ENCODE results near the gene MOV10L1.

- TF ChIP-seq CTCF (IDR thresholded peaks at IDR 0.05 in 4 of 5, conservative IDR thresholded peaks at IDR 0.05 in 1 of 5): no peak
- TF ChIP-seq POLR2A (IDR thresholded peaks at IDR 0.05): no peak
Measured at GRCh38 chr22:50161508-50162390, 71.9 kb downstream of the MOV10L1 start.

All from gastrocnemius medialis (tissue), 4 donors.